Endothelial cell of umbilical vein (primary cell): ENCODE measurements around the gene LRP10. TPM values are rescaled to one million over a fixed set of nuclear protein-coding genes. Genes with fewer than 3 reads are reported as not detected.

Source experiments
- BruUV-seq: library from RNA; stranded (reverse); fragments of 400-500 nt; replicated peaks from 2 replicates; lab custom pipeline; 2021; lab: Mats Ljungman, UMichigan
- CTCF ChIA-PET: fragments of 300-600, 350-600 bp; sonication (Branson Sonifier 250); formaldehyde crosslinking; loops from one replicate; lab custom pipeline; 2021; ENCODE audit warnings: antibody characterized with exemption, inconsistent platforms; lab: Charles Lee
- POLR2A ChIA-PET: fragments of 300-600, 350-600 bp; sonication (Branson Sonifier 250); formaldehyde crosslinking; loops from one replicate; lab custom pipeline; 2021; ENCODE audit warnings: antibody characterized with exemption, inconsistent platforms; lab: Charles Lee
- DNase-seq: peaks from one replicate; pipeline ENCODE4 v3.0.0-alpha.2; 2011; ENCODE audit warnings: low read depth, low spot score
- FAIRE-seq: peaks from 2 replicates; lab custom pipeline; 2011; peaks lifted over from hg19 to GRCh38; lab: Jason Lieb, UNC
- H2AFZ ChIP-seq: 2 replicates; pipeline ENCODE4 v1.6.0; 2012; ENCODE audit warnings: low read depth, low read length, control low read depth, inconsistent platforms
- H3K27ac ChIP-seq: 2 replicates; pipeline ENCODE4 v1.5.1; 2011; ENCODE audit warnings: low read depth, mild to moderate bottlenecking, control low read depth, low read length, moderate library complexity; ENCODE audit not compliant: insufficient read depth
- H3K27me3 ChIP-seq, 2 experiments: 2 replicates each; pipeline versions ENCODE4 v1.6.0 to v1.6.1; 2011; ENCODE audit warnings: low read length in 2 of 2, mixed read lengths in 1 of 2; ENCODE audit not compliant: control insufficient read depth in 2 of 2, insufficient read depth in 2 of 2
- H3K36me3 ChIP-seq, 2 experiments: 2 replicates in 1 of 2; 3 replicates in 1 of 2; pipeline ENCODE4 v1.5.1; 2011; ENCODE audit warnings: low read length in 2 of 2, mild to moderate bottlenecking in 1 of 2, moderate library complexity in 1 of 2; ENCODE audit not compliant: control insufficient read depth in 2 of 2, insufficient read depth in 2 of 2; ENCODE audit errors: extremely low read depth in 1 of 2
- H3K4me1 ChIP-seq: 3 replicates; pipeline ENCODE4 v1.5.1; 2011; ENCODE audit warnings: mild to moderate bottlenecking, low read length; ENCODE audit not compliant: control insufficient read depth, insufficient read depth; ENCODE audit errors: extremely low read depth
- H3K4me2 ChIP-seq: 2 replicates; pipeline ENCODE4 v1.6.1; 2011; ENCODE audit warnings: low read length, control low read depth, mixed read lengths; ENCODE audit not compliant: insufficient read depth
- H3K4me3 ChIP-seq, 3 experiments: fragments of 200-600 bp in 1 of 3; sonication (generic), shearing (Covaris generic) in 1 of 3; replicated peaks in 1 of 3; 2 replicates each; pipeline ENCODE4 v1.5.1; 2011 to 2016; ENCODE audit warnings: control low read depth in 3 of 3, low read length in 3 of 3, mild to moderate bottlenecking in 2 of 3, inconsistent platforms in 1 of 3, low read depth in 1 of 3, moderate library complexity in 1 of 3; ENCODE audit not compliant: insufficient read depth in 1 of 3
- H3K79me2 ChIP-seq: 2 replicates; pipeline ENCODE4 v1.6.0; 2012; ENCODE audit warnings: low read length, inconsistent platforms; ENCODE audit not compliant: control insufficient read depth, insufficient read depth
- H3K9ac ChIP-seq: replicated peaks from 2 replicates; pipeline ENCODE3; 2011; ENCODE audit warnings: low read length, control low read depth; ENCODE audit not compliant: insufficient read depth; ENCODE audit errors: extremely low read depth
- H3K9me1 ChIP-seq: replicated peaks from 3 replicates; pipeline ENCODE4 v1.6.0; 2011; ENCODE audit warnings: mild to moderate bottlenecking, low read length; ENCODE audit not compliant: control insufficient read depth, insufficient read depth; ENCODE audit errors: extremely low read depth
- H3K9me3 ChIP-seq: replicated peaks from 2 replicates; pipeline ENCODE4 v1.5.1; 2012; ENCODE audit warnings: low read length, inconsistent platforms; ENCODE audit not compliant: control insufficient read depth, insufficient read depth
- H4K20me1 ChIP-seq: replicated peaks from 2 replicates; pipeline ENCODE3; 2011; ENCODE audit warnings: mild to moderate bottlenecking, low read length; ENCODE audit not compliant: control insufficient read depth, insufficient read depth; ENCODE audit errors: extremely low read depth
- CTCF ChIP-seq, 2 donors: IDR thresholded peaks; 1 replicate in 1 of 2; 2 replicates in 1 of 2; pipeline ENCODE4 v1.5.1; 2011; ENCODE audit warnings: low read length in 2 of 2, mild to moderate bottlenecking in 2 of 2, moderate library complexity in 2 of 2, control low read depth in 1 of 2, inconsistent platforms in 1 of 2, low read depth in 1 of 2; ENCODE audit not compliant: insufficient read depth in 1 of 2; ENCODE audit errors: extremely low read depth in 1 of 2
- EZH2 ChIP-seq: IDR thresholded peaks from 2 replicates; pipeline ENCODE4 v1.6.1; 2012; ENCODE audit warnings: borderline replicate concordance, low read depth, mild to moderate bottlenecking, moderate library complexity, low read length, inconsistent platforms; ENCODE audit not compliant: severe bottlenecking
- FOS ChIP-seq: IDR thresholded peaks from 2 replicates; pipeline ENCODE4 v1.6.1; 2011; ENCODE audit warnings: mild to moderate bottlenecking, low read length, moderate library complexity, borderline replicate concordance; ENCODE audit not compliant: insufficient read depth
- GATA2 ChIP-seq: IDR thresholded peaks from 2 replicates; pipeline ENCODE4 v1.7.0; 2011; ENCODE audit warnings: low read depth, mild to moderate bottlenecking, moderate library complexity, mixed read lengths, low read length; ENCODE audit not compliant: insufficient read length, insufficient read depth
- JUN ChIP-seq: IDR thresholded peaks from 2 replicates; pipeline ENCODE4 v1.6.1; 2011; ENCODE audit warnings: borderline replicate concordance, low read depth; ENCODE audit not compliant: insufficient read length, insufficient read depth
- MAX ChIP-seq: IDR thresholded peaks from 2 replicates; pipeline ENCODE4 v1.6.1; 2011; ENCODE audit not compliant: insufficient read depth, insufficient read length
- MYC ChIP-seq: IDR thresholded peaks from one replicate; pipeline ENCODE4 v1.6.1; 2011; ENCODE audit warnings: mild to moderate bottlenecking, low read depth, low read length
- POLR2A ChIP-seq: IDR thresholded peaks from 2 replicates; pipeline ENCODE4 v1.6.1; 2012; ENCODE audit warnings: low read depth, mild to moderate bottlenecking, control low read depth, low read length
- POLR2AphosphoS5 ChIP-seq: IDR thresholded peaks from 2 replicates; pipeline ENCODE4 v1.6.1; 2012; ENCODE audit warnings: low read depth, mild to moderate bottlenecking, control low read depth, low read length, moderate library complexity; ENCODE audit not compliant: insufficient read depth
- dilution Hi-C: fragments of 300-500 bp; cut with MboI; formaldehyde crosslinking; loops from one replicate; pipeline ENCODE4 v1.15.0; 2019; ENCODE audit warnings: low sequenced_read_pairs; ENCODE audit not compliant: extremely low pct_ligation_motif_present
- intact Hi-C: fragments of 100-400 bp; cut with micrococcal nuclease; formaldehyde crosslinking; loops from one replicate; pipeline ENCODE4 v1.10.0; 2022
- polyA plus RNA-seq, 4 experiments: library from polyadenylated mRNA; depleted of rRNA in 3 of 4; stranded (reverse) in 3 of 4; unstranded in 1 of 4; fragments of >200 nt; gene quantifications; 2 replicates each; pipeline versions ENCODE4 v1.2.1 to v1.2.3, GENCODE V29; 2011 to 2012; ENCODE audit warnings: missing spikeins in 1 of 4
- total RNA-seq: library from RNA; stranded (reverse); gene quantifications from 2 replicates; pipeline ENCODE4 v1.2.3, GENCODE V29; 2021

The LRP10 gene
- total and polyA plus RNA-seq, 2 donors (not counting 3 experiments of a cell fraction or from before 2014, with no cell fraction given) = 123 to 157 TPM

DNA sequence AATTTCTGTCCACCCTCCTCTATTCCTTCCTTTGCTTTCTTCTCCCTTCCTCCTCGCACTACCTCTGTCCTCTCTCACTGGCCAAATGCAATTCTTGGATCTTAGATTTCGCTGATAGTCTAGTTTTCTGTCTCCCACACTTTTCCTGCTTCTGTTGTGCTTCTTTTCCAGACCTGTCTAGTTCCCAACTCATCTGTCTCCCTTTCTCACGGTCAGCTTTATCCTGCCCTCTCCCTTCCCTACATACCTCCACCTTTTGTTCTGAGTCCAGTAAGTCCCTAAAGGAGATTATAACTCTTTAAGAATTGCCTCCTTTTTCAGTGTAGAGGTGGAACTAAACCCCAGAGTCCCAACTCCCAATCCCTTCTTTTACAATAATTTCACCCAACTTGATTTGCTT lies 36.0 kb upstream of the LRP10 start:
- intact Hi-C loops = loop anchor here (5.0 kb wide), 1 partner anchor 278 kb away; no protein-coding TSS in a partner anchor
- H4K20me1 ChIP-seq = no peaks in the 10 kb centered on the region
- dilution Hi-C loops = no loop called here

More for the DNA sequence above, 36.0 kb upstream of the LRP10 start:
- H3K4me3 ChIP-seq = no peak overlapping the region
- no peaks in the 10 kb centered on the region for H3K9me3 ChIP-seq
- BruUV-seq = no TSS peak
- no peak overlapping the region for H3K9ac ChIP-seq
- H3K4me2 ChIP-seq = no peak overlapping the region
- peak overlapping the region; percentile 84 for H3K27ac ChIP-seq
- ChIA-PET CTCF (interaction anchor here (1.2 to 12.5 kb wide), 9 partner anchors 12 to 277 kb away, joined by 3 to 214 read pairs (median 13); partner anchors contain the start of genes LRP10 and OXA1L), POLR2A (no interaction called here)
- no peak for DNase-seq
- H3K9me1 ChIP-seq = no peaks in the 10 kb centered on the region
- FAIRE-seq = no peak
- H2AFZ ChIP-seq = no peak overlapping the region
- peaks cover 56% of the 10 kb centered on the region for H3K79me2 ChIP-seq
- TF ChIP-seq FOS = no peak
- TF ChIP-seq EZH2 = no peak
- TF ChIP-seq MYC = no peak
- no peak for TF ChIP-seq JUN
- TF ChIP-seq POLR2AphosphoS5 = no peak
- no peak for TF ChIP-seq CTCF (IDR thresholded peaks at IDR 0.05; ENCODE audit: extremely low read depth in 1 of 2, insufficient read depth in 1 of 2, low read depth in 1 of 2, low read length in 2 of 2)
- TF ChIP-seq POLR2A = no peak
- no peak for TF ChIP-seq GATA2
- TF ChIP-seq MAX = no peak
- peaks cover 2 to 9% of the 10 kb centered on the region in 2 experiments for H3K36me3 ChIP-seq
- peaks cover 40% of the 10 kb centered on the region for H3K4me1 ChIP-seq
- no peaks in the 10 kb centered on the region for H3K27me3 ChIP-seq
